ENCODE results near the gene ACACB. TPM values are rescaled to one million over a fixed set of nuclear protein-coding genes. Genes with fewer than 3 reads are reported as not detected.
"Not testable (repeated sequence)": the region's sequence is repeated elsewhere in the genome, so short reads cannot be mapped to it uniquely, and the experiment has no call there.

The ACACB gene
- total RNA-seq, 1 donor from 2014 or later: 27.7 TPM

GRCh38 chr12:109134186-109134917, 18.0 kb downstream of the ACACB start:
- Histone ChIP-seq H3K9ac (ENCODE audit: low read depth in 1 of 3, low read length in 3 of 3) (peak overlapping the region in 1 of 3 donors; percentile 35), H3K4me1 (ENCODE audit: control insufficient read depth in 3 of 3, insufficient read depth in 3 of 3, low read length in 3 of 3) (peaks cover 48 to 61% (median 51%) of the 10 kb centered on the region in 3 donors)

GRCh38 chr12:109137055-109137454, 20.7 kb downstream of the ACACB start:
- H3K36me3 ChIP-seq (ENCODE audit: control insufficient read depth in 3 of 3, insufficient read depth in 3 of 3, low read length in 3 of 3): peaks cover 4 to 18% (median 14%) of the 10 kb centered on the region in 3 donors
- H3K4me3 ChIP-seq (ENCODE audit: low read length in 3 of 3): no peak overlapping the region
- H3K9ac ChIP-seq (ENCODE audit: low read depth in 1 of 3, low read length in 3 of 3): no peak overlapping the region
- H3K27me3 ChIP-seq (ENCODE audit: control insufficient read depth in 3 of 3, insufficient read depth in 3 of 3, low read length in 3 of 3): no peaks in the 10 kb centered on the region
- H3K9me3 ChIP-seq (ENCODE audit: control insufficient read depth in 3 of 3, low read length in 3 of 3): no peaks in the 10 kb centered on the region
- H3K27ac ChIP-seq (ENCODE audit: low read depth, low read length): peak overlapping the region; percentile 36
- H3K4me1 ChIP-seq (ENCODE audit: control insufficient read depth in 3 of 3, insufficient read depth in 3 of 3, low read length in 3 of 3): peaks cover 25 to 42% (median 27%) of the 10 kb centered on the region in 3 donors

More at GRCh38 chr12:109134186-109134917, 18.0 kb downstream of the ACACB start:
- peaks cover 0 to 2% (median 0%) of the 10 kb centered on the region in 3 donors for H3K36me3 ChIP-seq (ENCODE audit: control insufficient read depth in 3 of 3, insufficient read depth in 3 of 3, low read length in 3 of 3)
- H3K27me3 ChIP-seq (ENCODE audit: control insufficient read depth in 3 of 3, insufficient read depth in 3 of 3, low read length in 3 of 3): no peaks in the 10 kb centered on the region
- H3K9me3 ChIP-seq (ENCODE audit: control insufficient read depth in 3 of 3, low read length in 3 of 3): no peaks in the 10 kb centered on the region
- peak overlapping the region; percentile 28 for H3K27ac ChIP-seq (ENCODE audit: low read depth, low read length)
- H3K4me3 ChIP-seq (ENCODE audit: low read length in 3 of 3): peak overlapping the region in 2 of 3 donors; percentile 40 to 41

- no peak overlapping the region for H3K4me3 ChIP-seq (ENCODE audit: low read length in 3 of 3)
- H3K4me1 ChIP-seq (ENCODE audit: control insufficient read depth in 3 of 3, insufficient read depth in 3 of 3, low read length in 3 of 3): peaks cover 11 to 37% (median 16%) of the 10 kb centered on the region in 3 donors
- H3K9me3 ChIP-seq (ENCODE audit: control insufficient read depth in 3 of 3, low read length in 3 of 3): no peaks in the 10 kb centered on the region
- peak overlapping the region; percentile 9 for H3K27ac ChIP-seq (ENCODE audit: low read depth, low read length)
- no peak overlapping the region for H3K9ac ChIP-seq (ENCODE audit: low read depth in 1 of 3, low read length in 3 of 3)
- no peaks in the 10 kb centered on the region for H3K27me3 ChIP-seq (ENCODE audit: control insufficient read depth in 3 of 3, insufficient read depth in 3 of 3, low read length in 3 of 3)
- peaks cover 4 to 18% (median 14%) of the 10 kb centered on the region in 3 donors for H3K36me3 ChIP-seq (ENCODE audit: control insufficient read depth in 3 of 3, insufficient read depth in 3 of 3, low read length in 3 of 3)
Observed at GRCh38 chr12:109139360-109139759, 23.0 kb downstream of the ACACB start.

GRCh38 chr12:109139791-109140190, 23.4 kb downstream of the ACACB start:
- H3K9me3 ChIP-seq (ENCODE audit: control insufficient read depth in 3 of 3, low read length in 3 of 3): no peaks in the 10 kb centered on the region
- peaks cover 8 to 33% (median 12%) of the 10 kb centered on the region in 3 donors for H3K4me1 ChIP-seq (ENCODE audit: control insufficient read depth in 3 of 3, insufficient read depth in 3 of 3, low read length in 3 of 3)
- peaks cover 4 to 18% (median 14%) of the 10 kb centered on the region in 3 donors for H3K36me3 ChIP-seq (ENCODE audit: control insufficient read depth in 3 of 3, insufficient read depth in 3 of 3, low read length in 3 of 3)
- no peaks in the 10 kb centered on the region for H3K27me3 ChIP-seq (ENCODE audit: control insufficient read depth in 3 of 3, insufficient read depth in 3 of 3, low read length in 3 of 3)
- H3K9ac ChIP-seq (ENCODE audit: low read depth in 1 of 3, low read length in 3 of 3): no peak overlapping the region
- peak overlapping the region; percentile 9 for H3K27ac ChIP-seq (ENCODE audit: low read depth, low read length)
- H3K4me3 ChIP-seq (ENCODE audit: low read length in 3 of 3): no peak overlapping the region

GRCh38 chr12:109140560-109140959, 24.2 kb downstream of the ACACB start:
- H3K9me3 ChIP-seq (ENCODE audit: control insufficient read depth in 3 of 3, low read length in 3 of 3): no peaks in the 10 kb centered on the region
- no peak overlapping the region for H3K9ac ChIP-seq (ENCODE audit: low read depth in 1 of 3, low read length in 3 of 3)
- peaks cover 12 to 37% (median 12%) of the 10 kb centered on the region in 3 donors for H3K4me1 ChIP-seq (ENCODE audit: control insufficient read depth in 3 of 3, insufficient read depth in 3 of 3, low read length in 3 of 3)
- H3K27me3 ChIP-seq (ENCODE audit: control insufficient read depth in 3 of 3, insufficient read depth in 3 of 3, low read length in 3 of 3): no peaks in the 10 kb centered on the region
- H3K27ac ChIP-seq (ENCODE audit: low read depth, low read length): no peak overlapping the region
- no peak overlapping the region for H3K4me3 ChIP-seq (ENCODE audit: low read length in 3 of 3)
- H3K36me3 ChIP-seq (ENCODE audit: control insufficient read depth in 3 of 3, insufficient read depth in 3 of 3, low read length in 3 of 3): peaks cover 4 to 18% (median 14%) of the 10 kb centered on the region in 3 donors

GRCh38 chr12:109144224-109144623, 27.8 kb downstream of the ACACB start:
- Histone ChIP-seq H3K27ac (ENCODE audit: low read depth, low read length) (no peak overlapping the region), H3K27me3 (ENCODE audit: control insufficient read depth in 3 of 3, insufficient read depth in 3 of 3, low read length in 3 of 3) (no peaks in the 10 kb centered on the region), H3K4me1 (ENCODE audit: control insufficient read depth in 3 of 3, insufficient read depth in 3 of 3, low read length in 3 of 3) (peaks cover 28 to 57% (median 40%) of the 10 kb centered on the region in 3 donors), H3K9ac (ENCODE audit: low read depth in 1 of 3, low read length in 3 of 3) (no peak overlapping the region), H3K9me3 (ENCODE audit: control insufficient read depth in 3 of 3, low read length in 3 of 3) (no peaks in the 10 kb centered on the region), H3K36me3 (ENCODE audit: control insufficient read depth in 3 of 3, insufficient read depth in 3 of 3, low read length in 3 of 3) (peaks cover 6 to 19% (median 14%) of the 10 kb centered on the region in 3 donors), H3K4me3 (ENCODE audit: low read length in 3 of 3) (no peak overlapping the region)

- not testable (repeated sequence) for H3K36me3 ChIP-seq (ENCODE audit: control insufficient read depth in 3 of 3, insufficient read depth in 3 of 3, low read length in 3 of 3); H3K9me3 ChIP-seq (ENCODE audit: control insufficient read depth in 3 of 3, low read length in 3 of 3); H3K27me3 ChIP-seq (ENCODE audit: control insufficient read depth in 3 of 3, insufficient read depth in 3 of 3, low read length in 3 of 3); H3K4me3 ChIP-seq (ENCODE audit: low read length in 3 of 3); H3K9ac ChIP-seq (ENCODE audit: low read depth in 1 of 3, low read length in 3 of 3); H3K27ac ChIP-seq (ENCODE audit: low read depth, low read length)
- peaks cover 31 to 61% (median 41%) of the 10 kb centered on the region in 3 donors for H3K4me1 ChIP-seq (ENCODE audit: control insufficient read depth in 3 of 3, insufficient read depth in 3 of 3, low read length in 3 of 3)
Observed at GRCh38 chr12:109147126-109147525, 30.7 kb downstream of the ACACB start.

- peak overlapping the region; percentile 64 for H3K27ac ChIP-seq (ENCODE audit: low read depth, low read length)
- peak overlapping the region in 2 of 3 donors; percentile 2 to 33 for H3K4me3 ChIP-seq (ENCODE audit: low read length in 3 of 3)
- H3K27me3 ChIP-seq (ENCODE audit: control insufficient read depth in 3 of 3, insufficient read depth in 3 of 3, low read length in 3 of 3): no peaks in the 10 kb centered on the region
Observed at GRCh38 chr12:109147954-109148353, 31.6 kb downstream of the ACACB start.

GRCh38 chr12:109150124-109150640, 33.8 kb downstream of the ACACB start:
- Histone ChIP-seq H3K4me3 (ENCODE audit: low read length in 3 of 3) (no peak overlapping the region), H3K36me3 (ENCODE audit: control insufficient read depth in 3 of 3, insufficient read depth in 3 of 3, low read length in 3 of 3) (peaks cover 0 to 4% (median 2%) of the 10 kb centered on the region in 3 donors), H3K4me1 (ENCODE audit: control insufficient read depth in 3 of 3, insufficient read depth in 3 of 3, low read length in 3 of 3) (peaks cover 40 to 61% (median 46%) of the 10 kb centered on the region in 3 donors), H3K27ac (ENCODE audit: low read depth, low read length) (no peak overlapping the region), H3K9ac (ENCODE audit: low read depth in 1 of 3, low read length in 3 of 3) (no peak overlapping the region), H3K9me3 (ENCODE audit: control insufficient read depth in 3 of 3, low read length in 3 of 3) (no peaks in the 10 kb centered on the region), H3K27me3 (ENCODE audit: control insufficient read depth in 3 of 3, insufficient read depth in 3 of 3, low read length in 3 of 3) (no peaks in the 10 kb centered on the region)

More at GRCh38 chr12:109147954-109148353, 31.6 kb downstream of the ACACB start:
- H3K4me1 ChIP-seq (ENCODE audit: control insufficient read depth in 3 of 3, insufficient read depth in 3 of 3, low read length in 3 of 3): peaks cover 31 to 53% (median 37%) of the 10 kb centered on the region in 3 donors
- no peaks in the 10 kb centered on the region for H3K9me3 ChIP-seq (ENCODE audit: control insufficient read depth in 3 of 3, low read length in 3 of 3)
- peak overlapping the region; percentile 26 to 48 (median 34) for H3K9ac ChIP-seq (ENCODE audit: low read depth in 1 of 3, low read length in 3 of 3)
- peaks cover 0 to 4% (median 2%) of the 10 kb centered on the region in 3 donors for H3K36me3 ChIP-seq (ENCODE audit: control insufficient read depth in 3 of 3, insufficient read depth in 3 of 3, low read length in 3 of 3)

GRCh38 chr12:109151457-109151856, 35.1 kb downstream of the ACACB start:
- Histone ChIP-seq H3K4me3 (ENCODE audit: low read length in 3 of 3) (no peak overlapping the region), H3K9me3 (ENCODE audit: control insufficient read depth in 3 of 3, low read length in 3 of 3) (no peaks in the 10 kb centered on the region), H3K27ac (ENCODE audit: low read depth, low read length) (no peak overlapping the region), H3K4me1 (ENCODE audit: control insufficient read depth in 3 of 3, insufficient read depth in 3 of 3, low read length in 3 of 3) (peaks cover 42 to 64% (median 49%) of the 10 kb centered on the region in 3 donors), H3K9ac (ENCODE audit: low read depth in 1 of 3, low read length in 3 of 3) (no peak overlapping the region), H3K36me3 (ENCODE audit: control insufficient read depth in 3 of 3, insufficient read depth in 3 of 3, low read length in 3 of 3) (peaks cover 0 to 4% (median 0%) of the 10 kb centered on the region in 3 donors), H3K27me3 (ENCODE audit: control insufficient read depth in 3 of 3, insufficient read depth in 3 of 3, low read length in 3 of 3) (no peaks in the 10 kb centered on the region)
